Head of caudate nucleus (tissue), 42 donors: ENCODE results near the gene MYBPC2.
A peak's percentile ranks its signal among the peaks of the same experiment; 100 is the strongest.

Experiments used
- DNase-seq, 42 donors: peaks; one replicate each; pipeline versions ENCODE4 v3.0.0 to v3.0.0-alpha.2; 2020 to 2021; ENCODE audit warnings: mixed read lengths in 7 of 42
- intact Hi-C: fragments of 100-400 bp; cut with DNase I; formaldehyde crosslinking; loops from one replicate; pipeline ENCODE4 v1.15.0; 2022

The MYBPC2 gene

GRCh38 chr19:50406156-50406820 lies 26.4 kb upstream of the MYBPC2 start:
- no peak for DNase-seq
- intact Hi-C loops: no loop called here

GRCh38 chr19:50406829-50407228 lies 25.9 kb upstream of the MYBPC2 start:
- DNase-seq: no peak
- intact Hi-C loops: no loop called here

- intact Hi-C loops: no loop called here
- no peak for DNase-seq
Measured at GRCh38 chr19:50409347-50409746, 23.3 kb upstream of the MYBPC2 start.

- no peak for DNase-seq
Measured at GRCh38 chr19:50410109-50410508, 22.6 kb upstream of the MYBPC2 start.

GRCh38 chr19:50412419-50412818 lies 20.3 kb upstream of the MYBPC2 start:
- intact Hi-C loops: no loop called here
- DNase-seq: no peak

More at GRCh38 chr19:50410109-50410508, 22.6 kb upstream of the MYBPC2 start:
- intact Hi-C loops: no loop called here

GRCh38 chr19:50413096-50413495 lies 19.6 kb upstream of the MYBPC2 start:
- intact Hi-C loops: no loop called here
- no peak for DNase-seq

GRCh38 chr19:50413531-50413930 lies 19.2 kb upstream of the MYBPC2 start:
- DNase-seq: no peak
- intact Hi-C loops: no loop called here

- peak in 41 of 42 donors; percentile 32 to 89 (median 70) for DNase-seq
- intact Hi-C loops: no loop called here
Measured at GRCh38 chr19:50414864-50415660, 17.6 kb upstream of the MYBPC2 start.

GRCh38 chr19:50415661-50416033 lies 17.0 kb upstream of the MYBPC2 start:
- DNase-seq: peak in 10 of 42 donors; percentile 8 to 47 (median 32)
- intact Hi-C loops: no loop called here

GRCh38 chr19:50416034-50416977 lies 16.4 kb upstream of the MYBPC2 start:
- no peak for DNase-seq
- intact Hi-C loops: no loop called here

GRCh38 chr19:50417111-50418081 lies 15.3 kb upstream of the MYBPC2 start:
- DNase-seq: no peak
- intact Hi-C loops: no loop called here

- intact Hi-C loops: no loop called here
- no peak for DNase-seq
Measured at GRCh38 chr19:50418176-50419021, 14.3 kb upstream of the MYBPC2 start, which contains the start of gene SPIB. Gene SPIB, plus strand, starts transcription at chr19:50418938. Its CDS starts 25 bp downstream, at chr19:50418963.

- intact Hi-C loops: no loop called here
- no peak for DNase-seq
Measured at GRCh38 chr19:50419022-50419579, 13.6 kb upstream of the MYBPC2 start.

GRCh38 chr19:50419580-50420035 lies 13.1 kb upstream of the MYBPC2 start:
- intact Hi-C loops: no loop called here
- DNase-seq: no peak

GRCh38 chr19:50420127-50420526 lies 12.6 kb upstream of the MYBPC2 start:
- no peak for DNase-seq
- intact Hi-C loops: no loop called here

GRCh38 chr19:50420808-50421207 lies 11.9 kb upstream of the MYBPC2 start:
- intact Hi-C loops: no loop called here
- no peak for DNase-seq
